ENCODE measurements around the gene TAX1BP3.

TAX1BP3 gene

DNA sequence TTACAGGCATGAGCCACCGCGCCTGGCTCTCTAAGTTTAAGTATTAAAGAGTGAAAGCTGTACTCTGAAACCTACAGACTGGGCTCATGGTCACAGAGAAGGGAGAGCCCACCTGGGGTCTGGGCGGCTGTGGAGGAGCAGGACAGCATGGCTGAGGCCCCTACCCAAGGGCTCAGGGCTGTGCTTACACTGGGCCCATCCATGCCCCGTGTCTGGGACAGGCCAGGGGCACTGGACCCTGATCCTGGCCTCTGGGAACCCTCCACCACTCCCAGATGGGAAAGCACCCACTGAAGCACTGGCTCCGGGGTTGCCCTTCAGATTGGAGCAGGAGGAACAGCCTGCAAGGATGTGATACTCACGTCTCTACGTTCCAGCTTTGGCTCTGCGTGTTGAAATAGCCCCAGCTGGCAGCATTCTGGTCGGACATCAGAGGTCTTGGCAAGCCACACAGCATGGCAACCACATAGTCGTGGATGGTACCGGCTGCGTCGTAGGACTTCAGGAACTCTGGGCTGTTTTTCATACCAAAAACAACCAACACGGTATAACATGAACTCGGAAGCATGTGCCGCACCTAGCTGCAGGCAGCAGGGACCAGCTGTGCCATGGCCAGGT is 45.3 kb downstream of the TAX1BP3 start:
- Histone ChIP-seq H3K4me3 (ENCODE audit: low read depth, low read length) (no peak overlapping the region), H3K27ac (no peak overlapping the region), H3K27me3 (replicated peaks) (no peaks in the 10 kb centered on the region), H3K36me3 (replicated peaks) (peaks cover 29% of the 10 kb centered on the region)
- TF ChIP-seq, protein P1, sequence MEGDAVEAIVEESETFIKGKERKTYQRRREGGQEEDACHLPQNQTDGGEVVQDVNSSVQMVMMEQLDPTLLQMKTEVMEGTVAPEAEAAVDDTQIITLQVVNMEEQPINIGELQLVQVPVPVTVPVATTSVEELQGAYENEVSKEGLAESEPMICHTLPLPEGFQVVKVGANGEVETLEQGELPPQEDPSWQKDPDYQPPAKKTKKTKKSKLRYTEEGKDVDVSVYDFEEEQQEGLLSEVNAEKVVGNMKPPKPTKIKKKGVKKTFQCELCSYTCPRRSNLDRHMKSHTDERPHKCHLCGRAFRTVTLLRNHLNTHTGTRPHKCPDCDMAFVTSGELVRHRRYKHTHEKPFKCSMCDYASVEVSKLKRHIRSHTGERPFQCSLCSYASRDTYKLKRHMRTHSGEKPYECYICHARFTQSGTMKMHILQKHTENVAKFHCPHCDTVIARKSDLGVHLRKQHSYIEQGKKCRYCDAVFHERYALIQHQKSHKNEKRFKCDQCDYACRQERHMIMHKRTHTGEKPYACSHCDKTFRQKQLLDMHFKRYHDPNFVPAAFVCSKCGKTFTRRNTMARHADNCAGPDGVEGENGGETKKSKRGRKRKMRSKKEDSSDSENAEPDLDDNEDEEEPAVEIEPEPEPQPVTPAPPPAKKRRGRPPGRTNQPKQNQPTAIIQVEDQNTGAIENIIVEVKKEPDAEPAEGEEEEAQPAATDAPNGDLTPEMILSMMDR (IDR thresholded peaks at IDR 0.05; ENCODE audit: low read depth, low read length, missing control alignments), result no peak
- DNase-seq, result no peak
- in situ Hi-C loops (cut with HindIII; ENCODE audit: low pct_ligation_motif_present, low sequenced_read_pairs), result no loop called here

DNA sequence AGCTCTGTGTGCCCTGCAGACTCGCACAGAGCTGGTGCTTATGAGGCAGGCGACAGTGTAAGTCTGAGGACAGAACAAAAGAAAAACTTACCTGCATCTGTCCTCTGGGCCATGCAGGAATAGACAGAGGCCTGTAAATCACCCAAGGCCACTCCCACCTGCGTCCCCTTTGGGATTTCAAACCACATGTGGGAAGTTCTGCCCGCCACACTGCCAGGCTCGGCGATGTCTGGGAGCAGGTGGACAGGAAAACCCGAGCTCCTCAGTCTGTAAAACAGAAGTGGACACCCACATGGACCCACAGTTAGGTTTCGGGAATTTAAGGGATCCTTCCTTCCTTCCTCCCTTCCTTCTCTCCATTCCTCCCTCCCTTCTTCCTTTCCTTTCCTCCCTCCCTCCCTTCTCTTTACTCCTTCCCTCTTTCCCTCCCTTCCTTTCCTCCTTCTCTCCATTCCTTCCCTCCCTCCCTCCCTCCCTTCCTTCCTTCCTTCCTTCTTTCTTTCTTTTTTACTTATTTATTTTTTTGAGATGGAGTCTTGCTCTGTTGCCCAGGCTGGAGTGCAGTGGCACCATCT is 47.1 kb downstream of the TAX1BP3 start:
- in situ Hi-C loops (cut with HindIII; ENCODE audit: low pct_ligation_motif_present, low sequenced_read_pairs), result no loop called here
- no peaks in the 10 kb centered on the region for H3K27me3 ChIP-seq (replicated peaks)
- TF ChIP-seq, protein P1 (IDR thresholded peaks at IDR 0.05; ENCODE audit: low read depth, low read length, missing control alignments), result no peak
- no peak for DNase-seq
- no peak overlapping the region for H3K4me3 ChIP-seq (ENCODE audit: low read depth, low read length)
- no peak overlapping the region for H3K27ac ChIP-seq
- peaks cover 27% of the 10 kb centered on the region for H3K36me3 ChIP-seq (replicated peaks)

DNA sequence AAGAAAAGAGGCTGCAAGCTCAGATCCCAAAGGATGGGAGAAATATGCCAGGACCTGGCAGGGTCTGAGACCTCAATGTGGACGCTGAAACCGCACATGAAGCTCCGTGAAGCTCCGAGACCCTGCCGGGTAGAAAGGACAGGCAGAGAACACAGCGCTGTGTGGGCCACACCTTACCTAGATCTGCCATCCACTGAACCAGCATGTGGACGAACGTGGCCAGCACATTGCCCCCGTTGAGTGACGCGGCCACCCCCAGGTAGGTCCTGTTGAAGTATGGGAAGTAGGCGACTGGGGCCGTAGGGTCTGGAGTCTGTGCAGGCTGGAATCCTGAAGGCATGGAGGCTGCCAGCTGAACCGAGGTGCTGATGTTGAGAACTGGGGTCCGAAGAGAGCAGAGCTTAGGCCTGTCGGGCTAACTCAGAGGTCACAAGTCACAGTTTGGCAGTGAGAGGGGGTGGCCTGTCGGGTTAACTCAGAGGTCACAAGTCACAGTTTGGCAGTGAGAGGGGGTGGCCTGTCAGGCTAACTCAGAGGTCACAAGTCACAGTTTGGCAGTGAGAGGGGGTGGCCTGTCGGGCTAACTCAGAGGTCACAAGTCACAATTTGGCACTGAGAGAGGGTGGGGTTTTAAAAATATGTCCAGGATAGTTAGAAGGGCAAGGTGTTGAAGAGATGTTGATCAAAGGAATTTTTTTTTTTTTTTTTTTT is 53.1 kb downstream of the TAX1BP3 start:
- in situ Hi-C loops (cut with HindIII; ENCODE audit: low pct_ligation_motif_present, low sequenced_read_pairs), result no loop called here

DNA sequence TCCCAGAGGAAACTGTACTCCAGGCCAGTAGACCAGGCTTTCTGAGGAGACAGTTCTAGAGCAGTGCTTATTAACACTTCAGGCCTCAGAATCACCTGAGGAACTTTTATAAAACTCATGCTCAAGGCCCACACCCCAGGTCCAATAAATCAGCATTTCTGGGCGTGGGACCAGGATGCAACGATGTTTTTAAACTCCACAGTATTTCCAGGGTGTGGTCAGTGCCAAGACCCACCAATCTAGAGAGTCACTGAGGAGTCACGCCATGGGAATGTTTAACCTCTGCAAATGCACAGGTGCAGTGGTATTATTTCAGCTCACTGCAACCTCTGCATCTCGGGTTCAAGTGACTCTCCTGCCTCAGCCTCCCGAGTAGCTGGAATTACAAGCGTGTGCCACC is 55.3 kb downstream of the TAX1BP3 start:
- TF ChIP-seq, protein P1 (IDR thresholded peaks at IDR 0.05; ENCODE audit: low read depth, low read length, missing control alignments), result no peak
- Histone ChIP-seq H3K4me3 (ENCODE audit: low read depth, low read length) (no peak overlapping the region), H3K27me3 (replicated peaks) (no peaks in the 10 kb centered on the region), H3K36me3 (replicated peaks) (peaks cover 31% of the 10 kb centered on the region), H3K27ac (no peak overlapping the region)
- DNase-seq, result no peak
- in situ Hi-C loops (cut with HindIII; ENCODE audit: low pct_ligation_motif_present, low sequenced_read_pairs), result no loop called here

More for the DNA sequence above, 53.1 kb downstream of the TAX1BP3 start:
- no peak for DNase-seq
- Histone ChIP-seq H3K36me3 (replicated peaks) (peaks cover 22% of the 10 kb centered on the region), H3K27ac (no peak overlapping the region), H3K4me3 (ENCODE audit: low read depth, low read length) (no peak overlapping the region), H3K27me3 (replicated peaks) (no peaks in the 10 kb centered on the region)
- TF ChIP-seq, protein P1 (IDR thresholded peaks at IDR 0.05; ENCODE audit: low read depth, low read length, missing control alignments), result no peak
